OCI-LY7 (cell line): Measurements from ENCODE around the gene CHL1.

Source experiments
- CTCF ChIP-seq: fragments of 200-600 bp; sonication (generic); conservative IDR thresholded peaks from 2 replicates; pipeline ENCODE4 v1.5.1; 2014; ENCODE audit warnings: mild to moderate bottlenecking, antibody characterized with exemption, low read length, moderate library complexity, mixed read lengths
- EZH2phosphoT487 ChIP-seq: fragments of 200-600 bp; sonication (generic); IDR thresholded peaks from 2 replicates; pipeline ENCODE4 v1.6.1; 2018; ENCODE audit warnings: low read depth, borderline replicate concordance, mild to moderate bottlenecking, mixed run types, antibody characterized with exemption, low read length, moderate library complexity, mixed read lengths

GRCh38 chr3:346186-346585 lies 149.6 kb downstream of the CHL1 start:
- TF ChIP-seq CTCF = no peak
- TF ChIP-seq EZH2phosphoT487 = no peak
